NCI-H82 (cell line): ENCODE results near the gene RASGRP2.
A peak's percentile ranks its signal among the peaks of the same experiment; 100 is the strongest.

Source experiments
- DNase-seq: peaks from one replicate; lab custom pipeline; 2025; lab: John Stamatoyannopoulos, UW

Gene RASGRP2

DNA sequence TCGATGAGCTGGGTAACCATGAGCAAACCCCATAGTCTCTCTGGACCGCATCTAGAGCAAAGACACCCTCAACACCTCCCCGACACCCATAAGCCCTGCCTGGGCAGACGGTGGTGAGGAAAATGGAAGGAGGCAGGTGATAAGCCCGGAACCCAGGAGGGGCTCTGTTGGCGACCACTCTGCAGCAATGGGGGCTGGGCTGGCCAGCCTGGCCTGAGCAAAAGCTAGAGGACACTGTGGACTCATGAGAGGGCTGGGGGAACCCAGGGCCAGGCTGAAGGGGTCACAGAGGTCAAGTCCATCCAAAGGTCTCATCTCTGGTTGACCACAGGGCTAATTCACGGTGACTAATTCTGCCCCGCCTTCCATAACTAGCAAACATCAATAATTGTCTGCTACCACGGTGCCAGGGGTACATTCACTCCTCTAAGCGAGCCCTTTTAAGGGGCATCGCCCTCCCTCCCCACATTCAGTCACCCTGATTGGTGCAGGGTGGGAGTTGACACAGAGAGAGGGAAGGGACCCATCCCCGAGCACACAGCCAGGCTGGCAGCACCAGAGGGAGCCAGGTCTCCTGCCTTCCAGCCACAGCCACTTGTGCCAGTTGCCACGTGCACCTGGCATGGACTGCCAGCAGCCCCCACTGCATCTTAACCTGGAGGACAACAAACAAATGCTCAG, 11.9 kb upstream of the RASGRP2 start:
- no peak for DNase-seq

DNA sequence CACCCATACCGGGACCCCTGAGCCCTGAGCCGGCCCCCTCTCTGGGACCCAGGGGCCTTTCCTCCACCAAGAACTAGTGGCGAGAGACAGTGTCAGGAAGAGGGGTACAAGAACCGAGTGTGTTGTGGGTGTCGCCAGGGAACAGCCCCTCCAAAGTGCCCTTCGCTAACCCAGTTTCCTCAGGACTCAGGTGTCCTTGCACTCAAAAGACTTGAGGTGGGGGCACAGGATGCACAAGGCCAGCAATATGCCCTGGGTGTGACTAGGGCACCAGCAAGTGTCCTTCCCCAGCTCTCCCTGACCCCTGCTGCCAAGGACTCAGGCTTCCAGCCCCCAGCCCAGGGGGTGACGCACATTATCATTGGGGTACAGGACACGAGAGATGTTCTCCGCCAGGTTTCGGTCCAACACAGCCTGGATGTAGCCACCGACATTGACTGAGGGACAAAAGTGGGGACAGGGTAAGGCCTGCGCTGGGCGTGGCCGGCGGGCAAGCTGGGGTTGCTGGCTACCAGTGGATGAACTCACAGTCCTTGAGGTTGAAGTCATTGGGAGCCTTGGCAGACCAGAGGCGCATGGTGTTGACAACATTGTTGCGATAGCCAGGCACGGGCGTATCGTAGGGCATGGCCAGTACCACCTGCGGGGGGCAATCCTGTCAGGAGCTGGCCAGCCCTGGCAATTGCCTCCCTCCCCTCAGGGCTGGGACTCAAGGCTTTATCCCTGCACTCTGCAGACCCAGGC, 11.1 kb upstream of the RASGRP2 start:
- DNase-seq, result no peak

DNA sequence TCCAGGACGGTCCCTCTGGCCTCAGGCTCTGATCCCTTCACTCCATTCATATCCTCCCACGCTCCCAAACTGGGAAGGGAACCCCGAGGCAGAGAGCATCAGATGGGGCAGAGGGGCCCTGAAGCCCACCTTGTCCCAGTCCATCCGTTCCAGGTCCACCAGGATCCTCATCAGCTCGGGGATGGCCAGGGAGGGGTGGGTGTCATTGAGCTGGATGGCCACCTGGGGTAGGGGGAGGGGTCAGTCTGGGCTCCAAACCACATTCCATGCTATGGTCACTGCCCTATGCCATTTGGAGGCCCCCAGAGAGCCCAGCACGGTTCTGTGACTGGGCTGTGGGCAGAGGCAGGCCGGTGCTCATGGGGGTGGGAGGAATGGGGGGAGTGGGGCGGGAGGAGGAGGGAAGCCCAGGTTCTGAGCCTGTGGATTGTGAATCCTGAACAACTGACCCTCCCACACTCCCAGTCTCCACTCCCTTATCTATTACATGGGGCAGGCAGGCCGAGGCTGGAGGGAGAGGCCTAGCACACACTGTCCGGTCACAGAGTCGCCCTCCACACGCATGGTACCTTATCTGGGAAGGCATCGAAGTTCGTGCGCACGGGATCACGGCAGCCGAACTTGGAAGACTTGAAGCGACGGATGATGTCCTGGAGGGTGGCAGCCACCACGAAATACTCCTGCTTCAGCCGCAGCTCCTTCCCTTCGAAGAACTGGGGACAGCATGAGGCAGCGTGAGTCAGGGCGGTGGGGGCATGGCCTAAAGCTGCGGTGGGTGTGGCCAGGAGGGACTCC, 10.4 kb upstream of the RASGRP2 start:
- no peak for DNase-seq

DNA sequence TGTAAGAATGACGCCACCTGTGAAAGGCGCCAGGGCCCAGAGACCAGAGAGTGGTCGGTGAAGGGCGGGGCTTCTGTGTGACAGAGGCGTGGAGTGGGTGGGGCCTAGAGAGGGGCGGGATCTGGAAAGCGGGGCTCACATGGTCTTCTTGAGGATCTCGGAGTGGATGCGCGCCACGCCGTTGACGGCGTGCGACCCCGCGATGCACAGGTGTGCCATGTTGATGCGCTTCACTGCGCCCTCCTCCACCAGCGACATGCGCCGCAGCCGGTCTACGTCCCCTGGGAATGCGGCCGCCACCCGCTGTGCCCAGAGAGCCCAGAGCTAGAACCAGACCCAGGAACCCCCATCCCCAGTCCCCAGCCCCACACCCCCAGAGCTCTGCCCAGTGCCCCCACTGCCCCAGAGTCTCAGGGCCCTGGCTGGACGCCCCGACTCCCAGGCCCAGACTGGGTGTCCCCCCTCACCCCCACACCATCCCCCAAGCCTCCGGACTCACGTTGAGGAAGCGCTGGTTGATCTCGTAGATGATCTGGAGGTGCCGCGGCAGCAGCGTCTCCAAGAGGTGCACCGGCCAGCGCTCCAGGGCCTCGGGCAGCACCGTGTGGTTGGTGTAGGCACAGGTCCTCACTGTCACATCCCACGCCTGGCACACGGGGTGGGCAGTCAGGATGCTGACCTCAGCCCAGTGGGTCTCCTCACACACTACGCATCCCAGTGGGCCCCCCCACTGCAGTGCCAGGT, 9.6 kb upstream of the RASGRP2 start:
- DNase-seq, result no peak

DNA sequence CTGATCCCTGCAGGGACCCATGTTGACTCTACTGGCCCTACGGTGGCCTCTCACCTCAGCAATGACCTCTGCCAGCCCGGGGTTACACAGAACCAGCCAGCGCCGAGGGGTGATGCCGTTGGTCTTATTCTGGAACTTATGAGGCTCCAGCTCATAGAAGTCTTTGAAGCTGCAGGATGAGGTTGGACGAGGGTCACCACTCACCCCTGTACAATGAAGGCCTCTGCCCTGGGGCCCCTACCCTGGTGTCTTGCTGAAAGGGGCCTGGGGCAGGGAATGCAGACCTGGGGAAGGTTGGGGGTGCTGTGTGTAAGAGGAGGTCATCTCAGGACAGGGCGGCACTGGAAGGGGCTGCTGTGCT, 9.1 kb upstream of the RASGRP2 start:
- no peak for DNase-seq

DNA sequence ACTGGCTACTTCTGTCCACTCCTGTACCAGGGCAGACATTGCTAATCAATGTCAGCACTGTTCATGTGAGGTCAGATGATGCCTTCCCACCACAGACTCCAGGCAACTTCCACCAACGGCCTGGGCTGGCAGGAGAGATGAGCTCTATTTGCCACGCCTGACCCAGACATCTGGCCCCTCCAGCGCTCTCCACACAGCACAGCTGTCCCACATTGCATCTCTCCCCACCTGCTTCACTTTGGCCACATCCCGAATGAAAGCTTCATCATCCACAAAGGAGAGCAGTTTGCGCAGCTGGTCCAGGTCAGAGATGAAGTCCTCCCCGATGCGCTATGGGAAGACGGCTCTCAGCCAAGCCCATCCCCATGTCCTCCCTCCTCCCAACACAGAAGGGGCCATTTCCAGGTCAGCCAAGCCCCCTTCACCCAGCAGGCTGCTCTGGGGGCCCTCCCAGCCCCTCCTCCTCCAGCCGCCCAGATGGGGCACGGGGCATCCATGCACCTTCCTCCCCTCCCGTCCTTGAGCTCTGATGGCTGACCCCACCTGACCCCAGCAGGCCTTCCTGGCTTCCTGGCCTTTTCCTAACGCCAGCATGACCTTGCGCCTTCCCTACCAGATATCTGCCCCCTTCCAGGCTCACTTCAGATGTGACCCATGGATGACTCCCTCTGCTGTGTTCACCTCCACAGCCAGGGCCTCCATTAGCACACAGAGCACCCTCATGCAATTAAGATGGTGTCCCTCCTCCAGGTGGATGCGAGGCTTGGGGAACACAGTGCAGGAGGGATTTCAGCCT, 8.4 kb upstream of the RASGRP2 start:
- no peak for DNase-seq

DNA sequence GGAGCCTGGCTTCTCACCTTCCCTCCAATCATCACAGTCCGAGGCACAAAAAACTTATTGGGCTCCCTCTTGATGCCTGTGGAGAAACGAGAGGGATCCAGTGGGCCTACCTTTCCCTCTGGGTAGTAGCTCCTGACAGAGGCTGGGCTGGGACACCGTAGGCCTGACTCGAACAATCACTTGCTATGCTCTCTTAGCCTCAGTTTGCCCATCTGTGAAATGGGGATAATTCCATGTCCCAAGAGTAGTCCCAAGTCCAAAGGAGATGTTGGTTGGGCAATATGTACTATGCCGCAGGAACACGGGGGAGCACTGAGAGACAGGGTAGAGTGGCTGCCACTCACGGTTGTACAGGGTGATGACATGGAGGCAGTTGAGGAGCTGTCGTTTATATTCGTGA, 7.6 kb upstream of the RASGRP2 start:
- DNase-seq, result no peak

DNA sequence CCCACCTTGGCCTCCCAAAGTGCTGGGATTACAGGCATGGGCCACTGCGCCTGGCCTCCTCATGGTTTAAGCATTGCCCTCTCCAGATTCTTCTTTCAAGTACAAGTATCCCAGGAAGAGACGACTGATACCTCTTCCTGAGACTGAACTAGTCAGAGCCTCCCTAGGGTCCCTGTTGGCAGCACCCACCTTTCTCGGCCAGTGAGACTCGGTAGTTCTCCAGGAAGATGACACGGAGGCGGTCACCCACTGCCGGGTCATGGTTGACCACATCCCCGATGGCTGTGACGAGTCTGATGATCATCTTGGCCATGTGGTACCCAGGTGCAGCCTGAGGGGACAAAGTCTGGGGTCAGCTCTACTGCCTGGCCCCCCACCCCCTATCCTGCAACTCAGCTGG, 7.2 kb upstream of the RASGRP2 start:
- DNase-seq, result no peak

DNA sequence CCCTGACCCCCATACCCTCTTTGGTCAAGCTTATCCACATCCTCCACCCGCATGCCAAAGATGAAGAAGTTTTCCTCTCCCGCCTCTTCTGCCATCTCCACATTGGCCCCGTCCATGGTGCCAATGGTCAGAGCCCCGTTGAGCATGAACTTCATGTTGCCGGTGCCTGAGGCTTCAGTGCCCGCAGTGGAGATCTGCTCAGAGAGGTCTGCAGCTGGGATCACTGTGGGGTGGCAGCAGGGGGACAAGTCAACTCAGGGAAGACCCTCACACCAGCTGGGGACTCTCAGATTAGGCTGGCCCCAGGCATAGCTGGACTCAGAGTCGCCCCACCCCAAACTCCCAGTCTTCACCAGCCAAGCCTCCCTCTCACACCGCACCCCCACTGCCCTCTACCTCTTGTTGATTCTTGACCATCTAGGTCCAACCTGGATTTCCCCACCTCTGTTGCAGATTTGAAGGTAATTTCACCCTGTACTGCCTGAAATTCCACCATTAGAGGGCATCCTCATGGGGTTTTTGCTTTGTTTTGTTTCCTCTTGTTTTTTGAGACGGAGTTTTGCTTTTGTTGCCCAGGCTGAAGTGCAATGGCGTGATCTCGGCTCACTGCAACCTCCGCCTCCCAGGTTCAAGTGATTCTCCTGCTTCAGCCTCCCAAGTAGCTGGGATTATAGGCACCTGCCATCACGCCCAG, 6.6 kb upstream of the RASGRP2 start:
- DNase-seq, result no peak

DNA sequence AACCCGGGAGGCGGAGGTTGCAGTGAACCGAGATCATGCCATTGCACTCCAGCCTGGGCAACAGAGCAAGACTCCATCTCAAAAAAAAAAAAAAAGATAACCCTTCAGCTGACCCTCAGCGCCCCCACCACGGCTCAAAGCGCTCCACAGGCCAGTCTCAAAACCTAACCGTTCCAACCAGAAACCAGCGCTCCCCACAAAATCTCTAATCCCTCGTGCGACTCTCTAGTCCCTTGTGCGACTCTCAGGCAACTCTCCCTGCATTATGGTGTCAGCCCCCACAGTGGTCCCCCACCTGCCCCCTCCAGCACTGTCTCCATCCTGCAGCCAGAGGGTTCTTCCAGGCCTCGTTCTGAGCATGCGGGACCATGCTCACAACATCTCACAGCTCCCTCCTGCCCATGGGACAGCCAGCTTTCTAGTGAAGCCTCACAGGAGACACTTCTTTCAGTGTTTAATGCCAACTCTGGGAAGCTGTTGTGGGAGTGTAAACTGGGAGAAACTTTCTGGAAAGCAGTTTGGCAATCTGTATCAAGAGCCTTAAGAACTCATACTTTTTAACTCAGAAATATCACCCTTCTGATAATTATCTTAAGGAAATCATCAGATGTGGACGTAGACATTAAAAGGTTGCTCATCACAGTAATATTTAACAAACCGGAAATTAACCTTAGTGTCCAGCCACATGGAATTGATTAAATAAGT, 4.2 kb upstream of the RASGRP2 start:
- DNase-seq, result no peak

DNA sequence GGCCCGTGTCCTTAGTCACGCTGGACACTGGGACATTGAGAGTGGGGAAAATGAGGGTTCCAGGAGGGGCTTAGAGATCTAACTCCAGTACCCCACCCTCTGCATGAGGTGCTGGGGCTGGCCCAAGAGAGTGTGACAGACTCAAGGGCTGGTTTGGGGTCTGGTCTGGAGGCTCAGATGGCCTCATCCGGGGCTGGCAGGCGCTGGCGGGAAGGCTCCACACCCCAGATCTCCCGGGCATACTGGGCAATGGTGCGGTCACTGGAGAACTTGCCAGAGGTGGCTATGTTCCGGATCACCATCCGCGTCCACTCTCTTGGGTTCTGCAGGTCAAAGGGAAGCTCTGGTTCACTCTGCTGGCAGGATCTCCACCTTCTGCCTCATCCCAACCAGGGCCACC, 2.5 kb upstream of the RASGRP2 start:
- no peak for DNase-seq

DNA sequence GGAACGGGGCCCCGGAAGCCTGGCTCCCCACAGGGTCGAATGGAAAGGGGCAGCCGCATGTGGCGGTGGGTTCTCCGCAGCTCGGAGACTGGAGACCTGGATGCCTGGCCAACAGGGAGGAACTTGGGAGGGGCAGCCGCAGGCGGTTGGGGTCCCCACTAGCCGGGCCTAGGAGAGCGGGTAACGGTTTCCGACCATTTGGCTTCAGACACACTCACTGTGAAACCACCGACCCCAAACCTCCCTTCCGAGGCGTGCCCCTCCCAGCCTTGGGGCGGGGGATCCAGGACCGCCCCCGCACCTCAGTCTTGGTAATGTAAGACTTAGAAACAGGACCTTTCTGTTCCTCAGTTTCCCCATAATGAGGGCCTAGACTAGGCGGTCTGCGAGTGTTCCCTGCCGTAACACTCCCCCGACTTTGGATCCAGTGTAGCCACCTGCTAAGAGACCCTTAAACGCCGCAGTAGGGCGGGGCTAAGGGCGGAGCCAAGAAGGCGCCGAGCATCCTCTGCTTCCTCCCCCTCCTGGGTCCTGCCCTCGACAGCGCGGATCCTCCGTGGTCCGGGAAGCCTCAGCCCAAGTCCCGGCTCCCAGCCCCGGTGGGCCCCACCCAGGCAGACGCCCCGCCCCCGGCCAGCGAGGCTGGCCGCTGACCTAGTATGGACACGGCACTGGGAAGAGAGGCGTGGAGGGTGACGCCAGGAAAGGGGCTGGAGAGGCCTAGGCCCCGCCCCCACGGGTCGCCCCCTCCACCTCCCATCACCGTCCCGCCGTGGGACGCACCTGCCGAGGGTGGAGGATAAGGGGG, 1.8 kb upstream of the RASGRP2 start:
- peak; percentile 64 for DNase-seq

DNA sequence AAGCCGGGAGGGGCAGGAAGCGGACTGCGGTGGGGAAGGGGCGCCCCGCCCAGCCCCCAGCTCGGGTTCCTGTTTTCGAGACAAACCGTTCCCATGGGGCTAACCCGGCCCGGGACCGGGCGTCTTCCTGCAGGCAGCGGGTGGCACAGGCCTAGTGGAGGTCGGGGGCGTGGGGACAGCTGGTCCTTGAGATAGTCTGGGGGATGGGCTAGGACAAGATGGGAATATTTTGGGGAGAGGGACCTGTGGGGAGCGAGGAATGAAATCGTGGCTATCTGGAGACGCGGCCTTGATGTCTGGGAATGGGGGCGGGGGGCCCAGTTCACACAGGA, 1.2 kb upstream of the RASGRP2 start:
- DNase-seq, result no peak

DNA sequence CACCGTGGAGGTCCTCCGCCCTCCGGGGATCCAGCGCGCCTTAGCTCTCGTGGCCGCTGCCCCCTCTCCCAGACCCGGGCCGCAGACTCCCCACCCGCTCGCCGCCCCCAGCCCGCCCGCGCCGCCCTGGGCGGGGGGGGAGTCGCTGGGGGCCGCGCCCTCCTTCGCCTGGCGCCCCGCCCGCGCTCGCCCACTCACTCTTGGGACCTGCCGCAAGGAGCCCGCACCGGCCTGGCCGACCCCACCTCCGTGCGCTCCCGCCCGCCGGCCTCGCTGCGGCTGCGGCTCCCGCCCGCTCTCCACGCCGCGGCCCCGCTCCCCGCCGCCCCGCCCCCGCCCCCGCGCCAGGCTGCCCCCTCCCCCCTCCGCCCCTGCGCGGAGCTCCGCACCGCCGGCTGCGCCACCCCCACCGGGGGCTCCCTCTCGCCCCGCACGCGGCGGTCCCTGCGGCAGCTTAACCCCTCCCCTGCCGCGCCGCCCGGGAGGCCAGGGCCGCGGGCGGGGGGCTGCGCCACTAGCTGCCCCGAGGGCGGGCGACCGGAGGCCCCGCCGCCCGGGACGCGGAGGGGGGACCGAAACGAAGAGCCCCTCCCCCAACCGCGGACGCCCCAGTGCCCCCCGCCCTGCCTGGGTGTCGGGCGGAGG, 724 bp upstream of the RASGRP2 start:
- no peak for DNase-seq

DNA sequence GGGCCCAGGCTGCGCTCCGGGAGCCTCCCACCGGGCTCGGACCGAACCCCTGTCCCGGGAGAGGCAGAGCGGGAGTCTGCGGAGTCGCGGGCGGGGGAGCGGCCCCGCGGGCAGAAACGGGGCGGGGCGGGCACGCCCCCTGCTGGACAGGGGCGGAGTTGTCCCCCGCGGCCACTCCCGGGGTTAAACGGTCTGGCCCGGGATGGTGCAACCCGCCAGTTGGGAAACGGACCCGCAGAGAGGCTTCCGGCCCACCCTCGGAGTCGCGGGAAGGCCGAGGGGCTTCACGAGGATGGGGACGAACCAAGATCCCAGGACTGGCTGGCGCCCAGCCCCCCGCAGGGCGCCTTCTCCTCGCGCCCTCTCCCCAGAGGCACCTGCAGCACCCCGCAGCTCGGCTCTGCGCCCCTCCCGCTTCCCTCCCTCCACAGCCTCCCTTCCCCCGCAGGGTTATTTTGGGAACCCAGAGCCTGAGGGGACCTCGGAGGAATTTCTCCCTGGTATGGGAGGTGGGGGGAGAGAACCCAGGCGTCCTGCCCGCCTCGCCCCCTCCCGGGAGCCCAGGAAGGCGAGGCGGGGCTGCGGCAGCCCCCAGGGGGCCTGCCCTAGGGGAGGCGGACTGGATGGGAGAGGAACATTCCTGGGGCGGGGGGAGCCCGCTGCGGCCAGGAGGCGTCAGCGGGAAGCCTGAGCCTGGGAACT, 902 bp downstream of the RASGRP2 start:
- peak; percentile 47 for DNase-seq

DNA sequence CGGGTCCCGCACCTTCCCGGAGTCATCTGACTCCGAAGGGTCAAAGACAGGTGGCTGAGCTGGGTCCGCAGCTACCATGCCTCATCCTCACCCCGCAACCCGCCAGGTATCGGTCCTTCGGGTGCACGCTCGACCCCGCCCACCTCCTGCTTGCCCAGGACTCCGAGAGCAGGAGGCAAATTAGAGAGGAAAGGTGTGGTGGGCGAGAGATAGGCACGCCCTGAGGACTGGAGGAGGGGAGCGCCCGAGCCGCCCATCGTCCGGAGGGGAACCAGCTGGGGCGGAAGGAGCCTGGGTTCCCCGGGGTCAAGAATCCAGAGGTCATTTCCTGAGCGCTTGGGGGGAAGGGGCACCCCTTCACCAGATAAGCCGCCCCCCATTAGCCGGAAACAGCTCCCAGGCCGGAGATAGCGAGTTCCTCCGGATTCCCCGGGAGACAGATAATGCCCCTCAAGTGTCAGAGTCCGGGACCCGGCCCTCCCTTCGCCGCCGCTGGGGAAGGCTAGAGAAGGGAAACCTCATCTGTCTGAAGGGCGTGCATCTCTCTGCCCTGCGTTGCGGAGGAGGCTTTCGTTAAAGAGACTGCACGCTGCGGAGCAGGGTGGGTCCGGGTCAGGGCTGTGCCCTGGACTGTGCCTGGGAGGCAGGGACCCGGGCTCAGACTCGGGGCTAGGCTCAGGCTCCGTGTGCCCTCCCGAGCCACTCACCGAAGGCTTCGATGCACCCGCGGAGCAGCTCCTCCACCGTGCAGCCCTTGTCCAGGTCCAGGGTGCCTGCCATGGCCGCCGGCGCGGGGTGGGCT, 1.7 kb downstream of the RASGRP2 start:
- peak; percentile 35 for DNase-seq

DNA sequence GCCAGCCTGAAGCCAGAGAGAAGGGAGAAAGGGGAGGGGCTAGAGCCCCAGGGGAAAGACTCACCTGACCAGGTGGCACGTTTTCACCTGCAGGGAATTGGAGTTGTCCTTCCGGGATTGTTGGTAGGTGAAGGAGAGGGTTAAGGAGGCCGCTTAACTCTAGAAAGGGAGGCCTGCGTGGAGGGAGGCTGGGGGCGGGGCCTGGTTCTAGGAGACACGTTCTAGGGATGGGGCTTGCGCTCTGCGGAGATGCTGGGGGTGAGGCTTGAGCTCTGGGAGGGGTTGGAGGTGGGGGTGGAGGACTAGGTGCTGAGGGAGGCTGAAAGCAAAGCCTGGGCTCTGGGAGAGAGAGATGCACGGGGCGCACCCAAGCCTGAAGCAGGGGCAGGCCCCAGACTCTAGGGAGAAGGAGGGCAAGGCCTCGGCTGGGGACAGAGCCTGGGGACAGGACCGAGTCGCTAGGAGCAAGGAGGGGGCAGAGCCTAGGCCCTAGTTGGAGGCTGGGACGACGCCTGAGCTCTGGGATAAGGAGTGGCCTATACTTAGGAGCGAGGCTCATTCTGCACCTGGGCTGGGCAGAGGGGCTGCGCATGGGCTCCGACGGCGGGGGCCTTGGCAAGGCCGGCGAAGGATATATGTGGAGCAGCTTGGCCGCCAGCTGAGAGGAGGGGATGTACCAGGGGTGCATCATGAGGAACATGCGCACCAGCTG, 2.4 kb downstream of the RASGRP2 start:
- no peak for DNase-seq
